GM19351 (cell line): ENCODE measurements around the gene STXBP3.

Experiments used
- ATAC-seq: cut with Tn5 transposase; IDR thresholded peaks from one replicate; pipeline ENCODE4 v1.9.1; 2021; ENCODE audit warnings: mild to moderate bottlenecking, moderate library complexity; ENCODE audit not compliant: unreplicated experiment

The STXBP3 gene

GRCh38 chr1:108842525-108843181 lies 96.2 kb downstream of the STXBP3 start:
- ATAC-seq, result no peak

- ATAC-seq, result no peak
Measured at GRCh38 chr1:108843390-108844137, 97.1 kb downstream of the STXBP3 start.

- no peak for ATAC-seq
Measured at GRCh38 chr1:108845446-108845845, 99.0 kb downstream of the STXBP3 start.

GRCh38 chr1:108845991-108846390 lies 99.5 kb downstream of the STXBP3 start:
- ATAC-seq, result no peak

GRCh38 chr1:108847494-108847893 lies 101.0 kb downstream of the STXBP3 start:
- ATAC-seq, result no peak

- ATAC-seq, result no peak
Measured at GRCh38 chr1:108848806-108849205, 102.3 kb downstream of the STXBP3 start.

GRCh38 chr1:108850929-108851328 lies 104.5 kb downstream of the STXBP3 start:
- ATAC-seq, result no peak

GRCh38 chr1:108851567-108851966 lies 105.1 kb downstream of the STXBP3 start:
- no peak for ATAC-seq

GRCh38 chr1:108852221-108852975 lies 105.9 kb downstream of the STXBP3 start:
- ATAC-seq, result no peak

GRCh38 chr1:108854221-108855019 lies 107.9 kb downstream of the STXBP3 start:
- no peak for ATAC-seq

- no peak for ATAC-seq
Measured at GRCh38 chr1:108856994-108857393, 110.5 kb downstream of the STXBP3 start, which contains the start of gene AKNAD1. TSS of gene AKNAD1 (minus strand) at chr1:108857094. CDS start at chr1:108852664, 4,430 bp downstream.

GRCh38 chr1:108858230-108858950 lies 111.9 kb downstream of the STXBP3 start:
- no peak for ATAC-seq
